ENCODE measurements around the gene ACTN1. TPM values are rescaled to one million over a fixed set of nuclear protein-coding genes. Genes with fewer than 3 reads are reported as not detected.

ACTN1 gene
- total and polyA plus RNA-seq, 11 donors = 48.4 to 252 (median 104) TPM

- H3K4me1 ChIP-seq = peaks cover 0 to 21% (median 8%) of the 10 kb centered on the region in 12 donors
- no peaks in the 10 kb centered on the region for H3K9me3 ChIP-seq
- TF ChIP-seq POLR2A (IDR thresholded peaks at IDR 0.05) (no peak), CTCF (IDR thresholded peaks at IDR 0.05) (no peak)
- no peaks in the 10 kb centered on the region for H3K27me3 ChIP-seq
- H3K36me3 ChIP-seq = peaks cover 2 to 90% (median 82%) of the 10 kb centered on the region in 9 donors
- ATAC-seq = no peak
- peak overlapping the region in 3 of 12 donors; percentile 13 to 83 (median 35) for H3K27ac ChIP-seq
- no peak for DNase-seq
- 82 to 93% (median 89%) methylated on average over 8 to 14 of the region's 14 CpGs for WGBS, 4 donors
- intact Hi-C loops (cut with DNase I) = no loop called here
- no peak overlapping the region for H3K4me3 ChIP-seq
These were observed 84.0 kb downstream of the ACTN1 start for GRCh38 chr14:68894802-68895703.

- WGBS, 4 donors = 55 to 69% (median 62%) methylated on average over 6 of the region's 6 CpGs
- H3K9me3 ChIP-seq = no peaks in the 10 kb centered on the region
- H3K36me3 ChIP-seq = peaks cover 3 to 92% (median 85%) of the 10 kb centered on the region in 9 donors
- DNase-seq (peak in 2 of 5 donors; percentile 52 to 56), ATAC-seq (peak; percentile 29 to 86 (median 75))
- intact Hi-C loops (cut with DNase I) = no loop called here
- H3K4me1 ChIP-seq = peaks cover 0 to 21% (median 8%) of the 10 kb centered on the region in 12 donors
- H3K27me3 ChIP-seq = no peaks in the 10 kb centered on the region
- TF ChIP-seq CTCF (IDR thresholded peaks at IDR 0.05) (no peak), POLR2A (IDR thresholded peaks at IDR 0.05) (no peak)
- no peak overlapping the region for H3K4me3 ChIP-seq
- H3K27ac ChIP-seq = peak overlapping the region in 4 of 12 donors; percentile 13 to 83 (median 30)
These were observed 85.0 kb downstream of the ACTN1 start for GRCh38 chr14:68894123-68894522.

- Histone ChIP-seq H3K27me3 (no peaks in the 10 kb centered on the region), H3K36me3 (peaks cover 5 to 97% (median 90%) of the 10 kb centered on the region in 9 donors), H3K27ac (peak overlapping the region in 3 of 12 donors; percentile 11 to 83 (median 34)), H3K4me1 (peaks cover 0 to 21% (median 8%) of the 10 kb centered on the region in 12 donors), H3K4me3 (no peak overlapping the region), H3K9me3 (no peaks in the 10 kb centered on the region)
- intact Hi-C loops (cut with DNase I) = no loop called here
- ATAC-seq (no peak), DNase-seq (no peak)
- TF ChIP-seq CTCF (IDR thresholded peaks at IDR 0.05) (no peak), POLR2A (IDR thresholded peaks at IDR 0.05) (no peak)
- 86 to 100% (median 93%) methylated on average over 4 to 8 of the region's 8 CpGs for WGBS, 4 donors
These were observed 85.5 kb downstream of the ACTN1 start for GRCh38 chr14:68893566-68893965.

GRCh38 chr14:68892961-68893360 is 86.1 kb downstream of the ACTN1 start:
- 72 to 90% (median 85%) methylated on average over 5 to 6 of the region's 6 CpGs for WGBS, 4 donors
- Histone ChIP-seq H3K9me3 (no peaks in the 10 kb centered on the region), H3K27ac (peak overlapping the region in 1 of 12 donors; percentile 83), H3K27me3 (no peaks in the 10 kb centered on the region), H3K4me1 (peaks cover 0 to 25% (median 9%) of the 10 kb centered on the region in 12 donors), H3K4me3 (no peak overlapping the region), H3K36me3 (peaks cover 5 to 97% (median 90%) of the 10 kb centered on the region in 9 donors)
- no peak for ATAC-seq
- DNase-seq = no peak
- TF ChIP-seq CTCF (IDR thresholded peaks at IDR 0.05) = no peak
- no peak for TF ChIP-seq POLR2A (IDR thresholded peaks at IDR 0.05)
- intact Hi-C loops (cut with DNase I) = no loop called here
